ENCODE measurements around the gene OLFM2.
A peak's percentile ranks its signal among the peaks of the same experiment; 100 is the strongest.
"Not testable (repeated sequence)": the region's sequence is repeated elsewhere in the genome, so short reads cannot be mapped to it uniquely, and the experiment has no call there.

The OLFM2 gene

GRCh38 chr19:9935506-9936325 is 599 bp downstream of the OLFM2 start:
- H3K4me3 ChIP-seq (ENCODE audit: control insufficient read depth, low read depth, low read length) = no peak overlapping the region
- no peak for TF ChIP-seq CTCF (conservative IDR thresholded peaks at IDR 0.05; ENCODE audit: control insufficient read depth, insufficient read depth, low read depth, low read length)
- DNase-seq (ENCODE audit: low read depth) = no peak

- DNase-seq (ENCODE audit: low read depth) = peak; percentile 77
- no peak overlapping the region for H3K4me3 ChIP-seq (ENCODE audit: control insufficient read depth, low read depth, low read length)
- TF ChIP-seq CTCF (conservative IDR thresholded peaks at IDR 0.05; ENCODE audit: control insufficient read depth, insufficient read depth, low read depth, low read length) = peak; percentile 80
Measured at GRCh38 chr19:9934132-9934950, 2.0 kb downstream of the OLFM2 start.

GRCh38 chr19:9932835-9933234 is 3.5 kb downstream of the OLFM2 start:
- H3K4me3 ChIP-seq (ENCODE audit: control insufficient read depth, low read depth, low read length) = no peak overlapping the region
- no peak for TF ChIP-seq CTCF (conservative IDR thresholded peaks at IDR 0.05; ENCODE audit: control insufficient read depth, insufficient read depth, low read depth, low read length)
- DNase-seq (ENCODE audit: low read depth) = no peak

GRCh38 chr19:9931629-9932028 is 4.7 kb downstream of the OLFM2 start:
- no peak for DNase-seq (ENCODE audit: low read depth)
- no peak overlapping the region for H3K4me3 ChIP-seq (ENCODE audit: control insufficient read depth, low read depth, low read length)
- TF ChIP-seq CTCF (conservative IDR thresholded peaks at IDR 0.05; ENCODE audit: control insufficient read depth, insufficient read depth, low read depth, low read length) = no peak

GRCh38 chr19:9923440-9923839 is 12.9 kb downstream of the OLFM2 start:
- DNase-seq (ENCODE audit: low read depth) = no peak
- no peak overlapping the region for H3K4me3 ChIP-seq (ENCODE audit: control insufficient read depth, low read depth, low read length)
- TF ChIP-seq CTCF (conservative IDR thresholded peaks at IDR 0.05; ENCODE audit: control insufficient read depth, insufficient read depth, low read depth, low read length) = no peak

GRCh38 chr19:9922782-9923379 is 13.4 kb downstream of the OLFM2 start:
- not testable (repeated sequence) for H3K4me3 ChIP-seq (ENCODE audit: control insufficient read depth, low read depth, low read length); DNase-seq (ENCODE audit: low read depth)

- H3K4me3 ChIP-seq (ENCODE audit: control insufficient read depth, low read depth, low read length) = no peak overlapping the region
- DNase-seq (ENCODE audit: low read depth) = peak; percentile 60
- no peak for TF ChIP-seq CTCF (conservative IDR thresholded peaks at IDR 0.05; ENCODE audit: control insufficient read depth, insufficient read depth, low read depth, low read length)
Measured at GRCh38 chr19:9917321-9917720, 19.0 kb downstream of the OLFM2 start.

All from fibroblast of mammary gland (primary cell).